Measurements from ENCODE around the gene TBXA2R. TPM values are rescaled to one million over a fixed set of nuclear protein-coding genes. Genes with fewer than 3 reads are reported as not detected.
A peak's percentile ranks its signal among the peaks of the same experiment; 100 is the strongest.

TBXA2R gene
- total and polyA plus RNA-seq, 2 of the 4 experiments (the other 2 are of a cell fraction), result 0.36 to 2.3 TPM

GRCh38 chr19:3638208-3639193 lies 31.8 kb upstream of the TBXA2R start:
- no peak overlapping the region for H3K4me2 ChIP-seq (ENCODE audit: low read depth, low read length)
- no peak overlapping the region for H2BK5ac ChIP-seq (ENCODE audit: low read depth, low read length, poor library complexity, severe bottlenecking)
- no peak overlapping the region for H4K5ac ChIP-seq (ENCODE audit: low read depth, low read length)
- no peak overlapping the region for H2AK5ac ChIP-seq (ENCODE audit: low read depth, low read length)
- no peak overlapping the region for H3K9ac ChIP-seq (ENCODE audit: low read depth, low read length)
- no peak overlapping the region for H2BK120ac ChIP-seq (ENCODE audit: low read depth, low read length)
- H3K36me3 ChIP-seq (ENCODE audit: control insufficient read depth, insufficient read depth, low read length), result peaks cover 39% of the 10 kb centered on the region
- intact Hi-C loops (cut with micrococcal nuclease) (no loop called here), in situ Hi-C loops (cut with MboI; ENCODE audit: low sequenced_read_pairs) (no loop called here), dilution Hi-C loops (cut with HindIII; ENCODE audit: low sequenced_read_pairs, unreplicated experiment) (no loop called here)
- H3K9me3 ChIP-seq (ENCODE audit: control insufficient read depth, insufficient read depth, low read length), result no peaks in the 10 kb centered on the region
- H3K4ac ChIP-seq (ENCODE audit: low read depth, low read length), result no peak overlapping the region
- no TSS peak for BruUV-seq (replicated peaks)
- H3K23ac ChIP-seq (ENCODE audit: low read depth, low read length), result no peak overlapping the region
- no peak overlapping the region for H3K14ac ChIP-seq (replicated peaks; ENCODE audit: low read depth, low read length)
- H4K20me1 ChIP-seq (ENCODE audit: insufficient read depth, low read length), result no peaks in the 10 kb centered on the region; the same call in 1 of the 2 replicates
- H3K27ac ChIP-seq (ENCODE audit: insufficient read depth, low read length), result no peak overlapping the region
- POLR2A ChIA-PET (ENCODE audit: unreplicated experiment), result no interaction called here
- H3K79me1 ChIP-seq (ENCODE audit: low read depth in 1 of 2, low read length in 2 of 2), result no peaks in the 10 kb centered on the region; a peak in 1 of 4 replicates
- no peaks in the 10 kb centered on the region for H3K9me1 ChIP-seq (ENCODE audit: insufficient read depth, low read length)
- H2BK20ac ChIP-seq (ENCODE audit: low read depth, low read length), result no peak overlapping the region
- DNase-seq (no peak), ATAC-seq (ENCODE audit: low read depth) (no peak)
- CTCF ChIA-PET, result no interaction called here
- H4K91ac ChIP-seq (ENCODE audit: insufficient read depth, low read depth, low read length), result no peak overlapping the region
- no peak overlapping the region for H3K56ac ChIP-seq (ENCODE audit: extremely low read depth, insufficient read depth, low read length)
- no peaks in the 10 kb centered on the region for H3K27me3 ChIP-seq (ENCODE audit: control insufficient read depth, insufficient read depth, low read length)
- H2AFZ ChIP-seq (replicated peaks; ENCODE audit: low read length, poor library complexity), result no peak overlapping the region
- no peaks in the 10 kb centered on the region for H3K4me1 ChIP-seq (ENCODE audit: control insufficient read depth, insufficient read depth, low read length)
- WGBS, 2 experiments (ENCODE audit: extremely low coverage in 2 of 2, insufficient read length in 1 of 2), result 94% methylated on average over 35 of the region's 55 CpGs; no CpG with 5 or more reads in 1 of the 2 experiments
- H3K18ac ChIP-seq (ENCODE audit: low read depth, low read length), result no peak overlapping the region
- H4K8ac ChIP-seq (ENCODE audit: low read depth in 2 of 2, low read length in 2 of 2), result no peak overlapping the region
- H3K4me3 ChIP-seq (ENCODE audit: insufficient read depth, low read depth, low read length), result no peak overlapping the region
- H2BK15ac ChIP-seq (ENCODE audit: low read depth, low read length), result no peak overlapping the region
- H2AK9ac ChIP-seq (replicated peaks; ENCODE audit: low read depth, low read length, poor library complexity), result peak overlapping the region; percentile 50
- TF ChIP-seq SMC3 (IDR thresholded peaks at IDR 0.05; ENCODE audit: low read depth, low read length) (no peak), ELK1 (IDR thresholded peaks at IDR 0.05; ENCODE audit: borderline replicate concordance, low read depth, low read length) (no peak), BHLHE40 (IDR thresholded peaks at IDR 0.05; ENCODE audit: low read depth, low read length) (no peak), NFE2L2 (IDR thresholded peaks at IDR 0.05; ENCODE audit: low read depth, low read length) (no peak), RAD21 (IDR thresholded peaks at IDR 0.05; ENCODE audit: low read length) (no peak), CHD1 (IDR thresholded peaks at IDR 0.05; ENCODE audit: low read depth, low read length) (no peak), USF2 (IDR thresholded peaks at IDR 0.05; ENCODE audit: low read depth, low read length) (no peak), RCOR1 (IDR thresholded peaks at IDR 0.05; ENCODE audit: insufficient replicate concordance, low read length) (no peak), CTCF (conservative IDR thresholded peaks at IDR 0.05; ENCODE audit: low read depth, low read length) (no peak), CEBPB (IDR thresholded peaks at IDR 0.05; ENCODE audit: low read depth, low read length) (no peak), MAZ (IDR thresholded peaks at IDR 0.05; ENCODE audit: borderline replicate concordance, low read depth, low read length) (no peak), MXI1 (IDR thresholded peaks at IDR 0.05; ENCODE audit: borderline replicate concordance, low read depth, low read length) (no peak), RFX5 (IDR thresholded peaks at IDR 0.05; ENCODE audit: low read depth, low read length) (no peak), FOS (IDR thresholded peaks at IDR 0.05; ENCODE audit: low read depth, low read length) (no peak)
